Liver (tissue), 9 donors: ENCODE results near the gene PAAF1. TPM values are rescaled to one million over a fixed set of nuclear protein-coding genes. Genes with fewer than 3 reads are reported as not detected.

Experiments used
- DNase-seq: peaks from one replicate; pipeline ENCODE4 v3.0.0-alpha.2; 2017; ENCODE audit warnings: low spot score
- H3K27ac ChIP-seq, 2 donors: one replicate each; pipeline ENCODE4 v1.7.0; 2013; ENCODE audit warnings: inconsistent platforms in 2 of 2, low read length in 2 of 2, control low read depth in 1 of 2, low read depth in 1 of 2, mild to moderate bottlenecking in 1 of 2
- H3K27me3 ChIP-seq, 4 donors: one replicate each; pipeline versions ENCODE4 v1.6.1 to v1.7.0; 2013; ENCODE audit warnings: low read length in 3 of 4, inconsistent platforms in 1 of 4, mild to moderate bottlenecking in 1 of 4, moderate library complexity in 1 of 4; ENCODE audit not compliant: control insufficient read depth in 4 of 4, insufficient read depth in 4 of 4
- H3K36me3 ChIP-seq, 4 donors: one replicate each; pipeline versions ENCODE4 v1.6.1 to v1.7.0; 2013; ENCODE audit warnings: low read length in 3 of 4, mild to moderate bottlenecking in 3 of 4, low read depth in 1 of 4, moderate library complexity in 1 of 4; ENCODE audit not compliant: control insufficient read depth in 4 of 4, insufficient read depth in 3 of 4
- H3K4me1 ChIP-seq, 4 donors: one replicate each; pipeline versions ENCODE4 v1.6.1 to v1.7.0; 2013; ENCODE audit warnings: low read length in 3 of 4, mild to moderate bottlenecking in 3 of 4, moderate library complexity in 1 of 4; ENCODE audit not compliant: control insufficient read depth in 4 of 4, insufficient read depth in 4 of 4
- H3K4me3 ChIP-seq, 3 donors: one replicate each; pipeline versions ENCODE4 v1.6.1 to v1.7.0; 2013; ENCODE audit warnings: low read length in 3 of 3, control low read depth in 1 of 3, low read depth in 1 of 3, mild to moderate bottlenecking in 1 of 3
- H3K9ac ChIP-seq, 2 donors: one replicate each; pipeline ENCODE4 v1.7.0; 2013; ENCODE audit warnings: low read length in 2 of 2, mild to moderate bottlenecking in 2 of 2, moderate library complexity in 2 of 2, control low read depth in 1 of 2, low read depth in 1 of 2
- H3K9me3 ChIP-seq, 4 donors: one replicate each; pipeline versions ENCODE4 v1.6.1 to v1.7.0; 2013; ENCODE audit warnings: low read length in 3 of 4; ENCODE audit not compliant: control insufficient read depth in 4 of 4
- ATF3 ChIP-seq: IDR thresholded peaks from 2 replicates; pipeline ENCODE4 v1.6.1; 2016; ENCODE audit warnings: antibody characterized with exemption
- CTCF ChIP-seq: fragments of 150-350 bp; IDR thresholded peaks from 2 replicates; pipeline ENCODE4 v1.5.1; 2017; ENCODE audit warnings: improper control_type of control experiment, low read depth, low read length; ENCODE audit not compliant: missing input control
- GABPA ChIP-seq, 2 donors: IDR thresholded peaks in 1 of 2; conservative IDR thresholded peaks in 1 of 2; 2 replicates each; pipeline ENCODE4 v1.6.1; 2016; ENCODE audit warnings: antibody characterized with exemption in 2 of 2, mild to moderate bottlenecking in 1 of 2, moderate library complexity in 1 of 2
- JUND ChIP-seq, 2 donors: IDR thresholded peaks; 2 replicates each; pipeline ENCODE4 v1.6.1; 2016; ENCODE audit warnings: antibody characterized with exemption in 2 of 2
- MAX ChIP-seq: IDR thresholded peaks from 2 replicates; pipeline ENCODE4 v1.6.1; 2016; ENCODE audit warnings: antibody characterized with exemption
- SP1 ChIP-seq: IDR thresholded peaks from 2 replicates; pipeline ENCODE4 v1.6.1; 2018; ENCODE audit warnings: antibody characterized with exemption, mild to moderate bottlenecking
- WGBS: extraction: QIAGEN DNeasy Blood & Tissue Kit; methylation state at CpG from one replicate; pipeline ENCODE4 v1.1.7; 2013; 5-methylcytosine and 5-hydroxymethylcytosine counted together
- polyA plus RNA-seq, 2 donors: library from polyadenylated mRNA; stranded (reverse) in 1 of 2; unstranded in 1 of 2; fragments of 200-250 nt in 1 of 2; fragments of >200 nt in 1 of 2; fragmentation: Nextera tagmentation in 1 of 2; extraction: Ambion mirVana in 1 of 2; gene quantifications; one replicate each; pipeline versions ENCODE4 v1.2.1 to v1.2.3, GENCODE V29; 2013 to 2015
- total RNA-seq, 2 donors: library from RNA; depleted of rRNA; stranded (reverse); fragments of >200 nt; gene quantifications; one replicate each; pipeline ENCODE4 v1.2.3, GENCODE V29; 2014
- donor health status: healthy.
- donor health status: healthy.
- donor health status: healthy.
- donor health status: healthy.
- donor health status: healthy.

Gene PAAF1
- total and polyA plus RNA-seq, 4 donors: 5.3 to 10.4 (median 8.3) TPM

GRCh38 chr11:73977856-73978519 lies 101.2 kb downstream of the PAAF1 start (continued):
- TF ChIP-seq MAX (no peak), CTCF (no peak)

- no peak for DNase-seq
Measured at GRCh38 chr11:73978576-73979086, 101.8 kb downstream of the PAAF1 start.

DNA sequence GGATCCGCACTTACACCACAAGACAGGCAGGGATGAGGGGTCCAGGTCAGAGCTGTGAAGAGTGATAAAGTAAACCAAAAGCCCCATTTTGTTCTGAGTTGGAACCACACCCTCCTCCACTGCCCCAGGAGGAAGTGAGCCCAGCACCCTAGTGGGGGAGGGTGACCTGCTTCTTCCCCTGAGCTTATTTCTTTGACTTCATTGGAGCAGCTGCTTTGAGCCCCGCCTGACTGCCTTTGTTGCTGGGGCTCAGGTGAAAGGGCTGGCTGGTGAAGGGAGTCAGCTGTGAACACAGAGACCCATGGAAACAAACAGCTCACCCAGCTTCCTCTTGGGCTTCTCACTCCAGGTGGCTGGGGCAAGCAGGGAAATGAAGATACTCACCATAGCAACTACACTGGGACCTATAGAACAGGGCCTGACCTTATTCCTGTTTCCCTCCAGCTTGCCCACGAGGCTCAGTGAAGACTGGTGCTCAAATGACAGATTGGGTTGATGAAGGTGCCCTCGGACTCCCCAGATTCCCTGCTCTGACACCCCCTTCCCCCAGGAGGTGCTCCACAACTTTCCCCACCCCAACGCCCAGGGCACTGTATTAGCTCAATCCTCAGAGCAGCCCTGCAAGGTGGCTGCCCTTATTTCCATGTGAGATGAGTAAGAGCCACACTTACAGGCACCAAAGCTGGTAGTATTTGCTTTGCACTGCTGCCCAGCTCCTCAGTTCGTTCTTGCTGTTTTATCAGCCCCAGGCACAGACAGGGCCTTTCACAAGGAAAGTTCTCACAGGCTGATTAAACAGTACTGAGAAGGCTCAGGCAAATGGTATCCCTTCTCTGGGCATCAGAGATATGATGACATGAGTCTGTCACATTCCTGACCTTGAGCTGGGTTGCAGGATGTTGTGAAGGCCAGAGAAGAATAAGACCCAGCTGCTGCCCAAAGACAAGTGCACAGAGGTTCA lies 103.5 kb downstream of the PAAF1 start:
- DNase-seq: peak; percentile 61
- 70% methylated on average over 6 of the region's 6 CpGs for WGBS
- Histone ChIP-seq H3K9ac (peak overlapping the region in 1 of 2 donors; percentile 49), H3K9me3 (no peaks in the 10 kb centered on the region), H3K27ac (peak overlapping the region; percentile 22 to 24), H3K4me3 (no peak overlapping the region), H3K36me3 (peaks cover 0 to 4% (median 0%) of the 10 kb centered on the region in 4 donors), H3K4me1 (peaks cover 3 to 8% (median 5%) of the 10 kb centered on the region in 4 donors), H3K27me3 (no peaks in the 10 kb centered on the region)
- TF ChIP-seq MAX (no peak), JUND (IDR thresholded peaks at IDR 0.05) (no peak), ATF3 (no peak), GABPA (IDR thresholded peaks at IDR 0.05 in 1 of 2, conservative IDR thresholded peaks at IDR 0.05 in 1 of 2) (no peak)

More at GRCh38 chr11:73978576-73979086, 101.8 kb downstream of the PAAF1 start:
- Histone ChIP-seq H3K9me3 (no peaks in the 10 kb centered on the region), H3K36me3 (peaks cover 0 to 4% (median 0%) of the 10 kb centered on the region in 4 donors), H3K27me3 (no peaks in the 10 kb centered on the region), H3K9ac (no peak overlapping the region), H3K4me1 (peaks cover 3 to 8% (median 5%) of the 10 kb centered on the region in 4 donors), H3K4me3 (no peak overlapping the region), H3K27ac (no peak overlapping the region)
- TF ChIP-seq SP1 (no peak), JUND (IDR thresholded peaks at IDR 0.05) (no peak)
- WGBS: 97% methylated on average over 3 of the region's 3 CpGs

Other genes starting within 250 kb of the PAAF1 start
- 1 to 10 TPM in 1 of 2 donors, under 1 TPM in 1; 0.75 to 1.3 TPM for gene PLEKHB1, start 230.4 kb upstream of the PAAF1 start, total RNA-seq
- 1 to 10 TPM in 1 of 2 donors, under 1 TPM in 1; 0.92 to 1.4 TPM for gene PLEKHB1, start 230.4 kb upstream of the PAAF1 start, polyA plus RNA-seq
- 100 to 1,000 TPM in 1 of 2 donors, 10 to 100 TPM in 1; 36.0 to 165 TPM for gene RAB6A, start 115.9 kb upstream of the PAAF1 start, total RNA-seq
- 10 to 100 TPM; 47.6 to 55.5 TPM for gene RAB6A, start 115.9 kb upstream of the PAAF1 start, polyA plus RNA-seq
- 10 to 100 TPM; 12.6 to 22.7 TPM for gene MRPL48, start 89.1 kb upstream of the PAAF1 start, total RNA-seq
- 10 to 100 TPM; 17.3 to 34.1 TPM for gene MRPL48, start 89.1 kb upstream of the PAAF1 start, polyA plus RNA-seq
- gene COA4, start 153 bp upstream of the PAAF1 start, total RNA-seq: 10 to 100 TPM; 37.6 to 67.2 TPM
- gene COA4, start 153 bp upstream of the PAAF1 start, polyA plus RNA-seq: 10 to 100 TPM; 85.1 to 94.2 TPM
- gene DNAJB13, start 74.0 kb downstream of the PAAF1 start, total RNA-seq: under 1 TPM in 1 of 2 donors, not detected in 1; 0.08 TPM
- gene DNAJB13, start 74.0 kb downstream of the PAAF1 start, polyA plus RNA-seq: not detected
- gene UCP2, start 105.8 kb downstream of the PAAF1 start, total RNA-seq: 100 to 1,000 TPM in 1 of 2 donors, 10 to 100 TPM in 1; 11.0 to 137 TPM
- gene UCP2, start 105.8 kb downstream of the PAAF1 start, polyA plus RNA-seq: 10 to 100 TPM; 10.4 to 16.1 TPM
- gene UCP3, start 132.1 kb downstream of the PAAF1 start, total RNA-seq: 1 to 10 TPM in 1 of 2 donors, under 1 TPM in 1; 0.47 to 1.3 TPM
- gene UCP3, start 132.1 kb downstream of the PAAF1 start, polyA plus RNA-seq: under 1 TPM; 0.07 to 0.21 TPM